Vagina (tissue), 2 donors: ENCODE data around the gene SLC25A21.

Source experiments
- CTCF ChIP-seq, 3 experiments: fragments of 450-650 bp in 2 of 3; fragments of 200-600 bp in 1 of 3; sonication (generic) in 1 of 3; IDR thresholded peaks; one replicate each; pipeline ENCODE4 v1.5.1; 2017 to 2019; ENCODE audit warnings: antibody characterized with exemption in 3 of 3, mild to moderate bottlenecking in 2 of 3, moderate library complexity in 2 of 3
- POLR2A ChIP-seq, 2 donors: fragments of 450-650 bp; IDR thresholded peaks; one replicate each; pipeline ENCODE4 v1.6.1; 2017; ENCODE audit warnings: antibody characterized with exemption in 2 of 2, mild to moderate bottlenecking in 2 of 2, moderate library complexity in 2 of 2
- POLR2AphosphoS5 ChIP-seq, 2 donors: sonication (generic); formaldehyde crosslinking; IDR thresholded peaks; one replicate each; pipeline ENCODE4 v1.9.0; 2017; ENCODE audit warnings: antibody characterized with exemption in 2 of 2, mild to moderate bottlenecking in 2 of 2, low read depth in 1 of 2; ENCODE audit not compliant: insufficient read depth in 1 of 2

GRCh38 chr14:36682338-36682737 is 490.1 kb downstream of the SLC25A21 start:
- TF ChIP-seq CTCF (IDR thresholded peaks at IDR 0.05) (no peak), POLR2AphosphoS5 (IDR thresholded peaks at IDR 0.05; ENCODE audit: insufficient read depth in 1 of 2, low read depth in 1 of 2) (no peak), POLR2A (IDR thresholded peaks at IDR 0.05) (no peak)
